ENCODE data around the gene VPS37B.

Gene VPS37B

DNA sequence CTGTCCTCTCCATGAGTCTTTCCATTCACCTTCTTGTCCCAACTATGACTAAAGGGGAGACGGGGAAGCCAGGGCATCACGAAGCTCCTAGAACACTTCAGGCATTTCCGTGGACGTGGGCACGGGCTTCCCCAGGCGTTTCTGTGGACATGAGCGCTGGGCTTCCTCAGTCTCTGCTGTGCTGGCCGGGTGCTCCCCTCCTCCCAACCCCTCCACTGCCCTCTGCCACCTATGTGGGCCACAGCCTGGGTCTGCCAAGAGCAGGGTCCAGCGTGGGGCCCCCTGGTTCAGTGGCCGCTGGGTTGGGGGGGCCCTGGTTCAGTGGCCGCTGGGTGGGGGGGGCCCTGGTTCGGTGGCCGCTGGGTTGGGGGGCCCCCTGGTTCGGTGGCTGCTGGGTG is 45.9 kb downstream of the VPS37B start:
- no peak for DNase-seq

DNA sequence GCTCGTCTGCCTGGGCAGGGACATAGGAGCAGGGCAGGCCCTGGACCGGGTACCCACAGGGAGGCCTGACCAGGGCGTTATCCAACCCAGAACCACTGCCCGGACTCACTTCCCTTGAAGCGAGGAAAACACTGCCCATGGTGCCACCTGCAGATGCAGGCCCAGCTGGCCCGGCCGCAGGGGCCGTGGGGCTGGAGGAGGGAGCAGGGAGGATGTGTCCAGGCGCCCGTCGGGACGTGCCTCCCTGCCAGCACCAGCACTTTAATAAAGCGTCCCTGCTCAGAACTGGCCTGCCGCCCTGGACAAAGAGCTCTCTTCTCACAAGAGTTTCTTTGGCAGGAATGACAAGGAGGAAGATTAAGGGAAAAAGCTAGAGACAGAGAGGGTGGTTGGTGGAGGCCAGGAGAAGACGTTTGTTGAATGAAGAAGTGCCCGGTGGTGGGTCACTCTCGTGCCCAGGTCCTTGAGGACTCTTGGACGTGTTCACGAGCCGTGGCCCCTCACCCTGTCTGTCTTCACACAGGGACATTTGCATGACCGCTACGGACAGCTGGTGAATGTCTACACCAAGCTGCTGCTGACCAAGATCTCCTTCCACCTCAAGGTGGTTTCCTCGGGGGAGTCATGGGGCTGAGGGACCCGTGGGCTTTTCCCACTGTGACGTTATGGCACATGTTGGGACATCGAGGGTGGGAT is 46.4 kb downstream of the VPS37B start:
- DNase-seq = no peak

DNA sequence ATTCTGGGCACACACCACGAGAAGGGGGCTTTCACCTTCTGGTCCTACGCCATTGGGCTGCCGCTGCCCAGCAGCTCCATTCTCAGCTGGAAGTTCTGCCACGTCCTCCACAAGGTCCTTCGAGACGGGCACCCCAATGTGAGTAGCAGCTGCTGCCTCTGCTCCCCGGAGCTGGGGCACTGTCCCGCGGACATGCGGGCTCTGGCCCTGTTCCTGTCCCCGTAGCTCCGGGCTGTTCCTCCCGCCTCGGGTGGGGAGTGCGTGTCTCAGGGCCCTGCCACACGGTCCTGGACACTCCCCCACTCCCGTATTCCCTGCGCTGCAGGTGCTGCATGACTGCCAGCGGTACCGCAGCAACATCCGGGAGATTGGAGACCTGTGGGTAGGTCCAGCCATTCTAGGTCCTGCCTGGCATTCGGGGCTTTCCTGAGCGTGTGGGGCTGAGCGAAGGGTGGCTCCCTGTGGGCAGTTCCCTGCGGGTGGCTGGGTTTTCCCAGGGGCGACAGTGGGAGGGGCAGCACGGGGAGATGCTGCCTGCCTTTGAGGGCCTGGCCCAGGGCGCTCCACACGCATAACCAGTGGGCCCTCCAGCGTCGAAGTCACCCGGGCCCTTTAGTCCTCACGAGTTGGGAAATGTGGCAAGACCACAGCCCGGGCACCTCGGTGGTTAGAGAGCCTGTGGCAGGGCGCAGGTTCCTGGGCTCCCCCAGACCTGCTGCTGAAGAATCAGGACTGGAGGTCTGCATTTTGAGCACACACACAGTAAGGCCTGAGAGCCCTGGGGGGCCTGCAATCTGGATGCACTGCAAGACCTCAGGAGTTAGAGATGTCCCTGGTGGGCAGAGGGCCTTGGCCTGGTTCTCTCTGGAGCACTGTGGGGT is 47.2 kb downstream of the VPS37B start:
- DNase-seq = no peak

DNA sequence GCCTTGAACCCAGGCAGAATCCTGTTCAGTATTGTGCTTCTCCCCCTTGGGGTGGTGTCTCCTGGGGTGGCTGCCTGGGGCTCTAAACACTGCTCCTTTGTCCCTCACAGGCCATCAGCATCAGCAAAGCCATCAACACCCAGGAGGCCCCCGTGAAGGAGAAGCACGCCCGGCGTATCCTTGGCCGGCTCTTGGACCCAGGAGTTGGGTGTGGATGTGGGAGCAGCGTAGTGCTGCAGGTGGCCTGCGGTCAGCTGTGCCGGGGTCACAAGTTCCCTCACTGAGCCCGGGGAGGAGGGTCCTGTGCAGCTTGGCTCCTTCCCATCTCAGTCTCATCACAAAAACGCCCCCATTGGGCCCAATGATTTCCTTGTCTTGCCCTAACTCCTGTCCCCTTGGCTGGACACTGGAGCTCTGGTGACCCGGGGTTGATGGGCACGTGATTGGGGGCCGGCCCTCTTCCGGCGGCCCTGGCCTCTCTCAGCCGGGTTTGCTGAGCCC is 48.0 kb downstream of the VPS37B start:
- no peak for DNase-seq

DNA sequence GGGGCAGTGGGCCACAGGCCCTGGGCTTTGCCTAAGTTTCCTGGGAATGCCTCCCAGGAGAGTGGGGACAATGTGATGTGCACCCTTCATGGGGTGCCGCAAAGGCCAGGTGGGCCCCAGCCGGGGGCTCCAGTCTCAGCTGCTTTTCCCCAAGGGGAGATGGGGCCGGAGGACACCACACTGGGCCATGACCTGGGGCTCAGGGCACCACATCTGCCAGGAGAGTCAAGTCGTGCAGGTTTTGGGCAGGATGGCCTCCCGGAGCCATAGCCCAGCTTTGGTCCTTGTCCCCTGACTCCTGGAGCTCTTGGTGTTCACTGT is 48.4 kb downstream of the VPS37B start:
- DNase-seq = no peak

DNA sequence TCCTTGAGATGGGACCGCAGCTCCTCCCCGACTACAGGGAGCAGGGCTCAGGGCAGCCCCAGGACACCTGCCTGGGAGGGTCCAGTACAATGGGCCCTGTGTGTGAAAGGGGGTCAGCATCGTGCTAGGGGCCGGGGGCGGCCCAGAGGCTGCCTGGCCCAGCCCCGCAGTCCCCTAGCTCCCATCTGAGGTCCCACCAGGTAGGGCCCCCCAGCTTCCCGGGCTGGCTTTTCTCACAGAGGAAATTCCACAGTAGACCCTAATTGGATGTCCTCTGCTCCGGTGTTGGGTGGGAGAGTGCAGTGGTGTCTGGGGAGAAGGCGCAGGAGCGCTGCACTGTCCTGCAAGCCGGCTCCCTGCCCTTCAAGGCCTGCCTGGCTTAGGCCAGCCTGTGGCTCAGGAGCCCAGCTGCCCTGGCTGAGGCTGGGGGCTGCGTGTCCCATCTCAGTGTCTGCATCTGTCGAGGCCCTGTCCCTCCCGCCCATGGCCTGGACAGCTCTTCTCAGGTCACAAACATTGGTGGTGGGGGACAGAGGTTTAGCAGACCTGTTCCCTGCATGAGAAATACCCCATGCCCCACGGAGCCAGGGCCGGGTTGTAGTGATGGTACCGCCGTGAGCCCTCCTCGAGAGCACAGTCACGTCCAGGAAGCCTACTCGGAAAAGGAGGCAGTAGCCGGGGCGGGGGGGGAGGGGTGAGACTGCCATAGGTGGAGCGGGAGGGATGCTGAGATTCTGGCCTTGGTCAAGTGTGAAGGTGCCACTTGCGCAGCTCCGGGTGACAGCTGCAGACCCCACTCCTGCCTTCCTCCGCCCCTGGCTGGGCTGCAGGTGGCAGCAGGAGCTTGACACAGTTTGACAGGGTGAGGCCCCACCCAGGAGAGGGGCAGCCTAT is 49.1 kb downstream of the VPS37B start:
- no peak for DNase-seq

DNA sequence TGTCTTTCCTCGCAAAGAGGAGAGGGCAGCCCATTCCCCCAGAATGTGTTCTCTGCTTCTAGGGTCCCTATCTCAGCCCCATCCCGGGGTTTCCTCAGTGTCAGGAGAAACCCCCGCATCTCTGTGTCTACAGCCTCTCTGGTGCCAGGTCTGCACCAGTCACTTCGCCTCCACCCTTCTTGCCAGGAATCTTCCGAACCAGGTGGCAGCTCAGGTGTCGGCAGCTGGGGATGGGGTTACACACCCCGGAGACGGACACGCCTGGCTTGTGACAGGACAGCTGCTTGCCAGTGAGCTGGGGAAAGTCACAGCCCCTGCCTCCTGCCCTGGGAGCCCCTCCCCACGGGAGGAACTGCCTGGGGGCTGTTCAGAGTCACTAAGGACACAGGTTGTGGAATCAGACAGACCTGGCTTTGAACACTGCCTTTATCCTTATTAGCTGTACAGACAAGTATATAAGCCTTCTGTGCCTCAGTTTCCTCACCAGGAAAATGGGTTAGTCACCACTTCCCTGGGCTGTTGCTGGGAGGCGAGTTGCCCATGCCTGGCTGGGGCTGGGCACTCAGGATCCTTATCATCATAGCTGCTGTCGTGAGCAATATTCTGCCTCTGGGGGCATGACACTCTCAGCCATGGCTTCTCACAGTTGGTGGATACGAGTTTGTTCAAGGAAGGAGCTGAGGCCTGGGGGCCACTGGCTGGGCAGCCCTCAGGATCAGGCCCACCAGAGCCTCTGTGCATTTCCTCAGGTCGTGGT is 49.9 kb downstream of the VPS37B start:
- no peak for DNase-seq

DNA sequence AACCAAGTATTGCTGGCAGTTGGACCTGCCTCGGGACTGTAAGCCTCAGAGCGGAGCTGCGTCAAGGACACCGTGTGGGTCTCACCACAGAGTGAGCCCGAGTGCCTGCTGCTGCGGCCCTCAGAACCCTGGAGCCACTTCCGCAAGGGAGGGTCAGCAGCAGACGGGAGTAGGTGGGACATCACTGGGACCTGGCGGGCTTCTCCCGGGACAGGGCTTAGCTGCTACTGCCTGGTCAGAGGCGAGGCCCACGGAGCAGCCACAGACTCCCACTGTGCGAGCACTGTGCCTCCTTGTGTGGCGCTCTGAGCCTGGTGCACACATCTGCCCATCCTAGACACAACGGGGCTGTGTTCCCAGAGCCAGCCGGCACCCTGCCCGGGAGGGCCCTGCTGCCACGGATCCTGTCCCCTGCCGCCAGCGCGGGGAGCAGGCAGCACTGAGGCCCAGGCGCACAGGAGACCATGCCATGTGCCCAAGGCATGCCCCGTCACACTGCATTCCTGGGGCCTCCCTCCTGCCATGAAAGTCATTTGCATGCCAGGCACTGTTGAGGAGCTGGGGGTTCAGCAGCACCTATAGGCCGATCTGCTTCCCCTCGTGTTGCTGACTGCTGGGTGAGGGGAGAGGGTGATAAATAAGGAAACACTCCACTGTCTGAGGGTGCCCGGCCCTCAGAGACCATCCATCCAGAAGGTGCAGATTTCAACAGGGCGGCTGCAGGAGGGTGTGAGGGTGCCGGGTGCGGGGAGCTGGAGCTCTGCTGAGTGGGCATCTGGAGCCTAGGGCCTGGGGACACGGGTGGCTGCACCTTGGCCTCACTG is 50.7 kb downstream of the VPS37B start:
- no peak for DNase-seq

DNA sequence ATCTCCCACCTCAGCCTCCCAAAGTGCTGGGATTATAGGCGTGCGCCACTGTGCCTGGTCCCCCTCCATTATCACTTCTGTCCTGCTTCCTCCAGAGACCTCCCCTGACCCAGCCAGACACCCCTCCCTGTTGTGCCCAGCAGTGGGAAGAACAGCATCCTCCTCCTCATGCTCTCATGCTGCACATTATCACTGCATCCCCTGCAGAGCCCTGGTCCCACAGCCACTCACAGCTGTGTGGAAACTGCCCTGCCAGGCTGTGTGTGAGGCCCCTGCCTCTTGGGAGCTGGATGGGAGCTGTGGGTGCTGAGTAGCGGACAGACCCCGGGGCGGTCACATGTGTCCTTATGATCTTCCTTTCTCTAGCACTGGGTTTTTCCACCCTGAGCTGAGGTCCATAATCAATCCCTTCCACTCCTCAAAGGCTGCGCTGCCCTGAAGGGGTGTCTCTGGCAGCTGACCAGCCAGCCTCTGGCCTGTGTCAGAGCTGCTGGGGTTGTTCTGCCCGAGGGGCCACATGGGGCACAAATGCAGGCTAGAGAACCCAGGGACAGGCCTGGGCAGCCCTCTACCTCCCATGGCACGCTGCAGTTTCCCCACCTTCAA is 51.5 kb downstream of the VPS37B start:
- no peak for DNase-seq

DNA sequence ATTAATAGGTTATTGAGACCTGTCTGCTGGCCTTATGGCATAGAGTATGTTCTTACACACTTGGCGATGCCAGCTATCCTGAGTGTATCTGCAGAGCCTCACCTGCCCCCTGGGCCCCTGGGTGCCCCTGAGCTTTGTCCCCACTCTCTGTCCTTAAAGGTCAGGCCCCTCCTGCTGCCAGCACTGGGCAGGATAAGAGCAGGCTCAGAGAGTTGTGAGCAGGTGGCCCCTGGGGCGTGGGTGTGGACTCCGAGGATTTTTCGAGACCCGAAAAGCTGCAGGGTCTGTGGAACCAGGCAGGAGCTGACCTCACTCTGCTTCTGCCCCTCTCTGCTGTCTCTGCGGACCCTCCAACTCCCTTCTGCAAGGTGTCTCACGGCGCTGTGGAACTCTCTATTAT is 52.5 kb downstream of the VPS37B start:
- DNase-seq = no peak

DNA sequence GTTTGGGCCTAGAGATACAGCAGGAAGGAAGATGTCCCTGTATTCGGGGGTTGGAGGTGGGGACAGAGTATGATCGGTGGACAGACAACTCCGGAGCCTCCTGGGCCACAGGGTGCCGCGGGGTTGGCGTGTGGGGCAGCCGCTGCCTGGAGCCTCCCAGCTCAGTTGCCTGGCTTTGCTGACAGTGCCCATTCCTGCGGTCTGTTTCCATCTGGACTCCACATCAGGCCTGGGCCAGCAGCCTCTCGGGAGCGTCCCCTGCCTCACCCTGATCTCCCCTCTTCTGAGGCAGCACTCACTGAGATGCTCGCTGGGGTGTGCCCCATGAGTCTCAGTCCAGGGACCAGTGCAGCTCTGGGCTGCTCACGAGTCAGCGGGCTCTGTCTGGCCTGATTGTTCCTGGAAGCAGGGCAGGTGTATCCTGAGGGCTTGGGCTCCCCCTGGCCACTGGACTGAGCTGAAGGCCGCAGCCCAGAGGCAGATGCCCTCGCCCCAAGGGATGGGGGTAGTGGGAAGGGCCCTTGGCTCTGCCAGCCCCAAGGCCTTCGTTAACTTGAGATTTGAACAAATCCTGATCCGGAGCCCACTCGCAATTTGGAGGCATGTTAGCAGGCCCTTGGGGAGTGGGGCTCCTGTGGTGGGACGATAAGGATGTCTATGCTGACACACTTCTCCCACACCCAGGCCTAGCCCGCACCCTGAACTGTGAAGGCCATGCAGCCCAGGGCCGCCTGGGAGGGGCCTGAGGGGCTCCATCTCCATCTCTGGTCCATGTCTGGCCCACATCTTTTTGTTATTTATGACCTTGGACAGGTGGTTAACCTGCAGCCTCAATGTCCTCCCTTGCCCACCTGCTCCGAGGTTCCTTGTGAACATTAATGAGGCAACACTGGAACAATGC is 53.2 kb downstream of the VPS37B start:
- DNase-seq = no peak

DNA sequence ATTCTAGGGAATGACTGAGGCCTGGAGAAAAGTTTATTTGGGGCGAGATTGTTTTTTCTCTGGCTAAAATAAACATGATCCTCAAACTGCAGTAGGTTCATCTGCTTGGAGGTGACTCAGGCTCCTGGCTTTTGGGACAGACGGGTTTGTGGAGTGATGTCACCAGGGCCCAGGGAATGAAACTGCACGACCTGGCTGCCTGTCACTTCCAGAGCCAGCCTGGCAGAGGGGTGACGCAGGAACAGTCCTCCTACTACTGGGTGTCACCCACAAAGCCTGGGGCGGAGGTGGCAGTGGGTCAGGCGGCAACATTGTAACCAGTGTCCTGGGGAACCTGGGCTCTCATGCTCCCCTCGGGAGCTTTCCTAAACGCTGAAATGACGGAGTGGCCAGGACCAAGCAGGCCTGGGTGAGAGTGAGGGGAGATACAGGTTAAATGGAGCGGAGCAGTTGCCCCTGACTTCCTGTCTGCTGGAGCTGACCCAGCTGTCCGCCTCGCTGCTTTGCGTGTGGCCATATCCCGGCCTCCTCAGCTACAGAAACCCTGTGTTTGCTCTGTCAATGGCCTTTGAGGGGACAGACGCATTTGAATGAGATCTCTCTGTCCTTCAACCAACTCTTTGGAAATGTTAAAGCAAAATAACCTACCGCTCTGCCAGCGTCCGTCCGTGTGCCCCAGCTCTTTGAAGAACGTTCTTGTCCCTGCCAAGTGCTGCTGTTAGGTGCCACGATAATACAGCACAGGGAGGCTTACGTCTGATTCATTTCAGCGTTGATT is 54.2 kb downstream of the VPS37B start:
- no peak for DNase-seq

DNA sequence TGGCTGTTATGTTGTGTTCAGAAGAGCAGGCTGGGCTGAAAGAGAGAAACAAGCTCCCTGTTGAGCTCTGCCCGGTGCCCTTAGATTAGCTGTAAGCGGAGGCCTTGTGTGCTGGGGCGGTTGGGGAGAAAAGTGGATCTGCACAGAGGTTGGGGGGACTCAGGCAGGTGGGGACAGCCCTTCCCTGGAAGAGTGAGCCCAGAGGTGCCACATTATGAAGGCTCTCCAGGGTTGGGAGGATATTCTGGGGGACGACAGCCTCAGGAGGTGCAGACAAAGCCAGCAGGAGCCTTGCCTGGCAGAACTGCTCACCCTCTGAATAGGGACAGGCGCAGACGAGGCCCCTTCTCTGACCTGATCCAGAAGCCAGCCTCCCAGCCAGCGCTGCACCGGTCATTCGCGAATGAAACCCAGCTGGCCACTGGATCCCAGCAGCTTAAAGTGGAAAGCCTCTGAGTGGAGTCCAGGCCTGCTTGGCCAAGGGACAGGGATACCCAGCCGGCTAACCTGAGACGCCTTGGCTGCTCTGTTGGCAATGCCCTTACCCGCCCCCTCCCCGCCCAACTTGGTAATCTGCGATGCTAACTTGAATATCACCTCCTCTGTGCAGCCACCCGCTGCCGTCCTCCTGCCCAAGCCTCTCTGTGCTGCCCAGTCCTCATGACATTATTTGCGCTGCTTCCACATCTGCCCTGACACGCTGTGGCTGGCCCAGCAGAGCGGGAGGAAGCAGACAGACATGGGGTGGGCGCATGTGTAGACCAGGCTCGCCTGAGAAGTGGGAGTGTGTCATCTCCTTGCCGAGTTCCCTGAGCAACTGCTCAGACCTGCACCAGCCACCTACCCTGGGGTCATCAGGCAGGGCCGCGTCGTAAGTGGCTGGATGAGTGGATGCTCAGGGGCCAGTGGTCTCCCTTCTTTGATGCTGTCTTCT is 55.1 kb downstream of the VPS37B start:
- DNase-seq = no peak

DNA sequence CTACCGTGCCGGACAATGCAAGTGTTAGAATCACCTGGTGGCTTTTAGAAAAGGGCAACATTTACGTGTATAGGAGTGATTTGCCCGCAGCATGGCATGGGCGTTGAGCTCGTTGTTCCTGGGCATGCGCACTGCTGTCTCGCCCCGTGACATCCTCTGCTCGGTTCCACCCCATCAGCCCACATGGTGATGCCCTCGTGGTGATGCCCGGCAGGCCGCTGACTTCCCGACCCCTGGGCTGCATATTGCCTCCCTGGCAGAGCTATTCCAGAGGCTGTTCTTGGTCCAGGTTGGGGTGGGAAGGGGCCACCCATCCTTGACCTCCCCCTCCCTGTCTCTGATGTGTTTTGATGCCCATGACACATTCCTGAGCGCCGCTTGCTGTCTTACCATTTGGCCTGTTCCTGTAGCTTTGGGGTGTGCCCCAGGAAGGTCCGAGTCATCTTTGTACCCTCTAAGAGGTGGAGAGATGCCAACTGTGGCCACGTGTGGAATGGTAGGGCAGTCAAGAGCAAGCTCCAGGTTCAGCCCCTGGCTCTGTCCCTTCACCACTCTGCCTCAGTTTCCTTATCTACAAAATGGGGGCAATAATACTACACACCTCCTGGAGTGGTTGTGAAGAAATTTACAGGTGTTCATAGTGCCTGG is 55.9 kb downstream of the VPS37B start:
- no peak for DNase-seq

DNA sequence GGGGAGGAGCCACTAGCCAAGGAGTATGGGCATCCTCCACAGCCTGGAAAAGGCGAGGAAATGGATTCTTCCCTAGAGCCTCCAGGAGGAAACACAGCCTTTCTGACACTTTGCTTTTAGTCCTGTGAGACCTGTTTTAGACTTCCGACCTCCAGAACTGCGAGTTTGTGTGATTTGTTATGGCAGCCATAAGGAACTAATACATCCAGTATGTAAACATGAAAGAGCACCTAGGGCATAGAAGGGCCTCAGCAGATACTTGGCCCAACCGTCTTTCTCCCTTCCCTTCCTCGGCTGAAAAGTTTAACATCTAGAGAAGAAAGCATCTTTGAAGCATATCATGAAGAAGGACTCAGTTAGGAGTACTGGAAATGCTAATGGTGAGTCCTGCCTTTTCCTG is 57.1 kb downstream of the VPS37B start:
- DNase-seq = no peak

DNA sequence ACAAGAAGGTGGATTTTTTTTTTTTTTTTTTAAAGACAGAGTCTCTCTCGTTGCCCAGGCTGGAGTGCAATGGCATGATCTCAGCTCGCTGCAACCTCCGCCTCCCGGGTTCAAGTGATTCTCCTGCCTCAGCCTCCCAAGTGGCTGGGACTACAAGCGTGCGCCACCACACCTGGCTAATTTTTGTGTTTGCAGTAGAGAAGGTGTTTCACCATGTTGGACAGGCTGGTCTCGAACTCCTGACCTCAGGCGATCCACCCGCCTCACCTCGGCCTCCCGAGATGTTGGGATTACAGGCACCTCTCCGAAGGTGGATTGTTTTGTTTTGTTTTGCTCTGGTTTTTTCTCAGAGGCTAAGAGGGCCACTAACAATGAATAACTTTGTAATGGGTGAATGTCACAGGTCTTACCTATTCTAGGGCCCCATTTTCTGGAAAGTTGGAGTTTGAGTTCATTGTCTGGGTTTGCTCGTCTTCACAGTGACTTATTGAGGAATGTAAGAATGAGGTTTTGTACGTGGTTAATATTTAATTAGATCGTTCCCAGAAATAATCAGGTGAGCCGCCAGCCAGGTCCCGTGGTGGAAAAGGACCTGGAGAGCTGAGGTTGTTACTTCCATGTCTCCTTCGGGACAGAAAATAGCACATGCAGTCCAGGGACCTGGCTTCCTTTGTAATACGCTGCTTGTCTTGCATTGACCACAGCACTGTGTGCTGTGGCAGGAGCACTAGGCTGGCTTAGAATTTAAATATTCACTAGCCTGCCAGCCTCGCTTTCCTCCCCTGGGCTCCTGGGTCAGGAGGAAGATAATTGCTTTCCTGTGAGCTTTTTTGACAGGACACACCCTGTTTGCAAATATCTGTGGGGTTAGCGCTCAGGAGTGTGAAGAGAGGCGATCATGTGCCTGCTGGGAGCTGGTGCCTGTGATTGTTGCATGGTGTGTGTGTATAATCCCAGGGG is 58.3 kb downstream of the VPS37B start:
- no peak for DNase-seq
